ENCODE results near the gene SERPINE3. TPM values are rescaled to one million over a fixed set of nuclear protein-coding genes. Genes with fewer than 3 reads are reported as not detected.

Gene SERPINE3
- polyA plus RNA-seq, 3 donors = not detected

DNA sequence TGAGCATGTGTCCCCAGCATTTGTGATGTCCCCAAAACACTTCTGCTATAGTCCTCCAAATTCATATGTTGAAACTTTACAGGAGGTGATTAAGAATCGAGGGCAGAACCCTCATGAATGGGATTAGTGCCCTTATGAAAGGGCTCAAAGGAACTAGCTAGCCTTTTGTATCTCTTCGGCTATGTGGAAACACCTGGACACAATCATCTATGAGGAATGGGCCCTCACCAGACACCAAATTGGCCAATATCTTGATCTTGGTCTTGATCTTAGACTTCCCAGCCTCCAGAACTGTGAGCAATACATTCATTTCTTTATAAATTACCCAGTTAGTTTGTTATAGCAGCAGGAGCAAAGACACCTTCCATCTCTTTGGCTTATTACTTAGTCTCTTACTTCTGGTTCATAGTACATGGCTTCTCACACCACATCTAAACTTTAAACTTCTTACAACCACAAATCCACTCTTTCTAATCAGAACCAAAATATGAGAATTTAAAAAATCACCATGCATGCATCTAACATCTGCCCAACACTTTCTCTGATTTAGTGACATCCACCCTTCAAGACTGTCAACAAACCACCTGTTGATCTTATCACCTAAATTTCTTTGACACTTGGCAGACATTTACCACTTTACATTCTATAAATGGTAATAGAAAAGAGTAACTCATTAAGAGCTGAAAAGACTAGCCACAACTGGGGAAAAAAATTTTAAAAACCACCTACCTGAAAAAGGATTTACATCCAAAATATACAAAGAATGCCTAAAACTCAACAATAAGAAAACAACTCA is 6.7 kb upstream of the SERPINE3 start:
- H3K27ac ChIP-seq (ENCODE audit: low read depth in 1 of 2, low read length in 2 of 2) = no peak overlapping the region
- no peaks in the 10 kb centered on the region for H3K27me3 ChIP-seq (ENCODE audit: control insufficient read depth in 2 of 2, insufficient read depth in 2 of 2, low read length in 2 of 2)
- Mint-ChIP-seq H3K4me1 (peaks cover 18% of the 10 kb centered on the region), H3K9me3 (no peaks in the 10 kb centered on the region), H3K36me3 (no peaks in the 10 kb centered on the region), H3K27me3 (ENCODE audit: low read depth in 3 of 3) (no peaks in the 10 kb centered on the region), H3K4me3 (no peak overlapping the region), H3K27ac (no peak overlapping the region)
- no peak for DNase-seq
- intact Hi-C loops (cut with micrococcal nuclease) = no loop called here
- H3K79me2 ChIP-seq (ENCODE audit: insufficient read depth, low read length) = no peaks in the 10 kb centered on the region
- no peak overlapping the region for H2AFZ ChIP-seq (ENCODE audit: insufficient read depth, low read depth, low read length, poor library complexity, severe bottlenecking)
- peaks cover 13 to 15% of the 10 kb centered on the region in 2 donors for H3K4me1 ChIP-seq (ENCODE audit: control insufficient read depth in 1 of 2, insufficient read depth in 2 of 2, low read length in 2 of 2)
- no peak overlapping the region for H3K4me2 ChIP-seq (replicated peaks; ENCODE audit: extremely low read depth, low read length, poor library complexity, severe bottlenecking)
- no peaks in the 10 kb centered on the region for H3K36me3 ChIP-seq (replicated peaks in 1 of 2; ENCODE audit: control insufficient read depth in 1 of 2, insufficient read depth in 2 of 2, low read length in 2 of 2)
- H3K4me3 ChIP-seq (replicated peaks in 1 of 3; ENCODE audit: low read depth in 2 of 3, low read length in 3 of 3) = no peak overlapping the region
- 76% methylated on average over 2 of the region's 2 CpGs for WGBS (ENCODE audit: insufficient coverage)
- TF ChIP-seq, protein P1, sequence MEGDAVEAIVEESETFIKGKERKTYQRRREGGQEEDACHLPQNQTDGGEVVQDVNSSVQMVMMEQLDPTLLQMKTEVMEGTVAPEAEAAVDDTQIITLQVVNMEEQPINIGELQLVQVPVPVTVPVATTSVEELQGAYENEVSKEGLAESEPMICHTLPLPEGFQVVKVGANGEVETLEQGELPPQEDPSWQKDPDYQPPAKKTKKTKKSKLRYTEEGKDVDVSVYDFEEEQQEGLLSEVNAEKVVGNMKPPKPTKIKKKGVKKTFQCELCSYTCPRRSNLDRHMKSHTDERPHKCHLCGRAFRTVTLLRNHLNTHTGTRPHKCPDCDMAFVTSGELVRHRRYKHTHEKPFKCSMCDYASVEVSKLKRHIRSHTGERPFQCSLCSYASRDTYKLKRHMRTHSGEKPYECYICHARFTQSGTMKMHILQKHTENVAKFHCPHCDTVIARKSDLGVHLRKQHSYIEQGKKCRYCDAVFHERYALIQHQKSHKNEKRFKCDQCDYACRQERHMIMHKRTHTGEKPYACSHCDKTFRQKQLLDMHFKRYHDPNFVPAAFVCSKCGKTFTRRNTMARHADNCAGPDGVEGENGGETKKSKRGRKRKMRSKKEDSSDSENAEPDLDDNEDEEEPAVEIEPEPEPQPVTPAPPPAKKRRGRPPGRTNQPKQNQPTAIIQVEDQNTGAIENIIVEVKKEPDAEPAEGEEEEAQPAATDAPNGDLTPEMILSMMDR (IDR thresholded peaks at IDR 0.05) = no peak
- H3K9ac ChIP-seq (ENCODE audit: insufficient read depth, low read length, poor library complexity, severe bottlenecking) = no peak overlapping the region
- H3K9me3 ChIP-seq (replicated peaks in 1 of 2; ENCODE audit: control insufficient read depth in 1 of 2, insufficient read depth in 1 of 2, low read length in 2 of 2) = no peaks in the 10 kb centered on the region
- no peaks in the 10 kb centered on the region for H4K20me1 ChIP-seq (ENCODE audit: insufficient read depth, low read length)

DNA sequence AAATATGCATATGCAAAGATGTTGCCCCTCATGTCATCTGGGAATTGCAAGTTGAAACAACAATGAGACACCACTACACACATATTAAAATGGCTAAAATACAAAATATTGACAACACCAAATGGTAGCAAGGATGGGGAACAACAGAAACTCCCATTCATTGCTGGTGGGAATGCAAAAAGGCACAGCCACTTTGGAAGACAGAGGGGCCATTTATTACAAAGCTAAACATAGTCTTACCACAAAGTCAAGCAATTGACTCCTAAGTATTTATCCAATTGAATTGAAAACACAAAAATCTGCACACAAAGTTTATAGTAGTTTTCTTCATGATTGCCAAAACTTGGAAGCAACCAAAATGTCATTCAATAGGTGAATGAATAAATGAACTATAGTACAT is 6.1 kb upstream of the SERPINE3 start:
- DNase-seq = no peak
- Histone ChIP-seq H3K9ac (ENCODE audit: insufficient read depth, low read length, poor library complexity, severe bottlenecking) (no peak overlapping the region), H3K27me3 (ENCODE audit: control insufficient read depth in 2 of 2, insufficient read depth in 2 of 2, low read length in 2 of 2) (no peaks in the 10 kb centered on the region), H2AFZ (ENCODE audit: insufficient read depth, low read depth, low read length, poor library complexity, severe bottlenecking) (no peak overlapping the region), H3K4me3 (replicated peaks in 1 of 3; ENCODE audit: low read depth in 2 of 3, low read length in 3 of 3) (no peak overlapping the region), H3K9me3 (replicated peaks in 1 of 2; ENCODE audit: control insufficient read depth in 1 of 2, insufficient read depth in 1 of 2, low read length in 2 of 2) (no peaks in the 10 kb centered on the region), H3K79me2 (ENCODE audit: insufficient read depth, low read length) (no peaks in the 10 kb centered on the region), H3K4me2 (replicated peaks; ENCODE audit: extremely low read depth, low read length, poor library complexity, severe bottlenecking) (no peak overlapping the region), H3K36me3 (replicated peaks in 1 of 2; ENCODE audit: control insufficient read depth in 1 of 2, insufficient read depth in 2 of 2, low read length in 2 of 2) (no peaks in the 10 kb centered on the region), H3K27ac (ENCODE audit: low read depth in 1 of 2, low read length in 2 of 2) (no peak overlapping the region), H4K20me1 (ENCODE audit: insufficient read depth, low read length) (no peaks in the 10 kb centered on the region), H3K4me1 (ENCODE audit: control insufficient read depth in 1 of 2, insufficient read depth in 2 of 2, low read length in 2 of 2) (peaks cover 13 to 15% of the 10 kb centered on the region in 2 donors)
- H3K36me3 Mint-ChIP-seq = no peaks in the 10 kb centered on the region
- H3K4me1 Mint-ChIP-seq = peaks cover 15% of the 10 kb centered on the region
- intact Hi-C loops (cut with micrococcal nuclease) = no loop called here
- H3K9me3 Mint-ChIP-seq = no peaks in the 10 kb centered on the region
- H3K27me3 Mint-ChIP-seq (ENCODE audit: low read depth in 3 of 3) = no peaks in the 10 kb centered on the region
- TF ChIP-seq, protein P1 (IDR thresholded peaks at IDR 0.05) = no peak
- H3K4me3 Mint-ChIP-seq = no peak overlapping the region
- no peak overlapping the region for H3K27ac Mint-ChIP-seq

All from CD14-positive monocyte (primary cell).